Activated T-helper 1 cell treated with anti-CD3 and anti-CD28 coated beads, Interleukin-12 subunit alpha, Interleukin-12 subunit beta, Interleukin-2, Interleukin-4 antibody, amounts not matched to agents 30 ng/mL and 10 ng/mL and 1 ng/mL, durations not matched to agents 14 hours and 24 hours and 36 hours (primary cell): ENCODE results near the gene HOXC10. TPM values are rescaled to one million over a fixed set of nuclear protein-coding genes. Genes with fewer than 3 reads are reported as not detected.

Experiments
- DNase-seq: peaks from one replicate; pipeline ENCODE4 v3.0.0; 2021; ENCODE audit warnings: low spot score
- H3K27ac Mint-ChIP-seq: one replicate; pipeline ENCODE4 v1.8.0; 2021; ENCODE audit warnings: mild to moderate bottlenecking, mixed read lengths
- H3K27me3 Mint-ChIP-seq: one replicate; pipeline ENCODE4 v1.8.0; 2022; ENCODE audit warnings: mild to moderate bottlenecking, moderate library complexity, mixed read lengths; ENCODE audit not compliant: insufficient read depth
- H3K36me3 Mint-ChIP-seq: one replicate; pipeline ENCODE4 v1.8.0; 2021; ENCODE audit warnings: low read depth, mixed read lengths
- H3K4me1 Mint-ChIP-seq: one replicate; pipeline ENCODE4 v1.8.0; 2021; ENCODE audit warnings: low read depth, mixed read lengths
- H3K4me3 Mint-ChIP-seq: one replicate; pipeline ENCODE4 v1.8.0; 2021; ENCODE audit warnings: mild to moderate bottlenecking, moderate library complexity, mixed read lengths
- H3K9me3 Mint-ChIP-seq: one replicate; pipeline ENCODE4 v1.8.0; 2021; ENCODE audit warnings: mixed read lengths
- intact Hi-C: fragments of 100-400 bp; cut with micrococcal nuclease; formaldehyde crosslinking; loops from one replicate; pipeline ENCODE4 v1.15.1; 2024
- total RNA-seq: library from RNA; stranded (reverse); gene quantifications from 2 replicates; pipeline ENCODE4 v1.2.3, GENCODE V29; 2022

HOXC10 gene
- total RNA-seq, 1 donor from 2014 or later, result not detected

- intact Hi-C loops, result no loop called here
- no peak for DNase-seq
- H3K36me3 Mint-ChIP-seq, result no peaks in the 10 kb centered on the region
- peaks cover 22% of the 10 kb centered on the region for H3K4me1 Mint-ChIP-seq
- H3K9me3 Mint-ChIP-seq, result no peaks in the 10 kb centered on the region
- H3K27me3 Mint-ChIP-seq, result peaks cover 83% of the 10 kb centered on the region
- H3K4me3 Mint-ChIP-seq, result no peak overlapping the region
- no peak overlapping the region for H3K27ac Mint-ChIP-seq
Observed at GRCh38 chr12:54011665-54012532, 27.0 kb downstream of the HOXC10 start.

DNA sequence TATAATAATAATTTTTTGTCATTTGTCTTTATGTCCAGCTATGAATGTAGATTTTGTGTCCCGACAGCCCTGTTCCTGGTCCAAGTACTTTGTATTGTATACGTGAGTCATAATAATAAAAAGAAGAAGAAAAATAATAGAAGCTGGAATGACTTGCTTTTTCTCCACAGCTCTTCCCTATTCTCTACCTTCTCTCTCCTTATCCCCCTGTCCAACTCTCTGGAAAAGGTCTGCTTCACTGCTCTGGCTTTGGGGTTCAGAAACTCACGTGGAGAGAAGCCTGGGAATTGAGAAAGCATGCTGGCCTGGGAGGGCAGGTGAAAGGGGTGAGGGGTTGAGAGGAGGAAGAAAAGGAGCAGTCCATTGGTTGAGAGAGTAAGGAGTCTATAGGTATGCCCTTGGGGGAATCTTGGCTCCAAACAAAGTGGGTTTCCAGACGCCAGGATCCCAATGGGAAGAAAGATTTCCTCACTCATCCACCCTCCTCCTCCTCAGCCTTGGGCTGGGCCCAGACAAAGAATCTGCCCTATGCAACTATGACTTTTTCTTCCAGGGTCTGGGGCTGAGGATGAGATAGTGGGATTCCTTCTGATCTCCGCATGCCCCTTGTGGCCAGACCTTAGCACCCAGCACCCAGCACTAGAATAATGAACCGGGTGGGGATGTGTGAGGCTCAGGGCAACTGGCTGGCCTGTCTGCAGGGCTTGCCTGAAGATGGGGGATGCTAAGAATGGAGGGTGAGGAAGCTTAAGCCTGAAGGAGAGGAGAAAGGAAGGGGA, 27.9 kb downstream of the HOXC10 start:
- Mint-ChIP-seq H3K4me1 (peaks cover 30% of the 10 kb centered on the region), H3K9me3 (no peaks in the 10 kb centered on the region), H3K27ac (no peak overlapping the region), H3K27me3 (peaks cover 81% of the 10 kb centered on the region), H3K36me3 (no peaks in the 10 kb centered on the region), H3K4me3 (no peak overlapping the region)
- DNase-seq, result no peak
- intact Hi-C loops, result no loop called here

DNA sequence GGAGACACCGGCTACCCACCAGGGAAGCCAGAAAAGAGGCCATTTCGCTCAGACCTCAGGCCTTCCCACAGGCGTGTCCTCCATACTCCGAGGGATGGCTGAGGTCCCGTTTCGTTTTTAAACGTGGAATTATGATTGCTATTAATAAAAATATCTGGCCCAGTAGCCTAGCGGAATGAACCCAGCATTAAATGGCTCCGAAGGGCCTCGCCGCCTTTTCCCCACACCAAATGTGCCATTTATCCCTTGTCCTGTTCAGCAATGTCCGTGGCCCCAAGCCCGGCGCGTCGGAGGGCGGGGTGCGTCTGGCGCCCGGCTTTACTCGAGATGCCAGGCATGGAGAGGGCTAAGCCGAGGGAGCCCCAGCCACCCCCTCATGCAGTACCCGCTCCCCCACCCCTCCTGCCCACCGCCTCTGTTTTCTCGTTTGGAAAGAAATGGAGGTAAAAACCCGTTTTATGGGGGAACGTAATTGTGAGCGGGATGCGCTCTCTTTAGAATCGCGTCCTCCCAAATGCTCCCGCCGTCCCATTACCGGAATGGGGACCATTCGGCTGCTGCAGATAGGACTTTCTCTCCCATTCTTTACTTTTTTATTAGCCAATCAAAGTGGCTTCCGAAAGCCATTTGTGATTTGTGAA, 29.6 kb downstream of the HOXC10 start:
- Mint-ChIP-seq H3K27me3 (peaks cover 69% of the 10 kb centered on the region), H3K4me3 (no peak overlapping the region), H3K36me3 (no peaks in the 10 kb centered on the region), H3K4me1 (peaks cover 31% of the 10 kb centered on the region), H3K27ac (no peak overlapping the region), H3K9me3 (no peaks in the 10 kb centered on the region)
- DNase-seq, result no peak
- intact Hi-C loops, result no loop called here

GRCh38 chr12:54015018-54015931, 30.3 kb downstream of the HOXC10 start:
- H3K9me3 Mint-ChIP-seq, result no peaks in the 10 kb centered on the region
- intact Hi-C loops, result no loop called here

DNA sequence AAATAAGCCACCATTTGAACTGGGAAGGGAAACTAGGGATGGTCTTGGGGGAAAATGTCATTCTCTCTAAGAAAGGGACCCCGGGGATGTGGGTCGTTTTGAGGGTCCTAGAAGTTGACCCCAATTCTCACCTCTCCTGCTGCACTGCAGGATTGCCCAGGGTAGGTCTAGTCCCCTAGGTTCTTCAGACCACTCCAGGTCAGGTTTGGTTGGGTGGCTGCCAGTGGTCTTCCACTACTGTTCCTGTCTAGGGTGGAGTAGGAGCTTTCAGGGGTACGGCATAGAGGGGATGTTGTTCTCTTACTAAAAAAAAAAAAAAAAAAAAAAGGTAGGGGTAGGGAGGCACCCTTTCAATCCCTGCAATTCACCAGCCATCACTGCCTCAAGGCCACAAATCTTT, 31.1 kb downstream of the HOXC10 start:
- Mint-ChIP-seq H3K9me3 (no peaks in the 10 kb centered on the region), H3K36me3 (no peaks in the 10 kb centered on the region), H3K27me3 (peaks cover 71% of the 10 kb centered on the region), H3K4me1 (peaks cover 21% of the 10 kb centered on the region), H3K27ac (no peak overlapping the region), H3K4me3 (no peak overlapping the region)
- DNase-seq, result no peak
- intact Hi-C loops, result no loop called here

More at GRCh38 chr12:54015018-54015931, 30.3 kb downstream of the HOXC10 start:
- no peak for DNase-seq
- peak overlapping the region; percentile 58 for H3K27ac Mint-ChIP-seq
- H3K27me3 Mint-ChIP-seq, result peaks cover 70% of the 10 kb centered on the region
- no peak overlapping the region for H3K4me3 Mint-ChIP-seq
- H3K36me3 Mint-ChIP-seq, result no peaks in the 10 kb centered on the region
- H3K4me1 Mint-ChIP-seq, result peaks cover 25% of the 10 kb centered on the region

GRCh38 chr12:54016478-54016964, 31.6 kb downstream of the HOXC10 start:
- Mint-ChIP-seq H3K4me1 (peaks cover 20% of the 10 kb centered on the region), H3K36me3 (no peaks in the 10 kb centered on the region), H3K4me3 (no peak overlapping the region), H3K27me3 (peaks cover 71% of the 10 kb centered on the region), H3K9me3 (no peaks in the 10 kb centered on the region), H3K27ac (no peak overlapping the region)
- intact Hi-C loops, result no loop called here
- DNase-seq, result no peak

DNA sequence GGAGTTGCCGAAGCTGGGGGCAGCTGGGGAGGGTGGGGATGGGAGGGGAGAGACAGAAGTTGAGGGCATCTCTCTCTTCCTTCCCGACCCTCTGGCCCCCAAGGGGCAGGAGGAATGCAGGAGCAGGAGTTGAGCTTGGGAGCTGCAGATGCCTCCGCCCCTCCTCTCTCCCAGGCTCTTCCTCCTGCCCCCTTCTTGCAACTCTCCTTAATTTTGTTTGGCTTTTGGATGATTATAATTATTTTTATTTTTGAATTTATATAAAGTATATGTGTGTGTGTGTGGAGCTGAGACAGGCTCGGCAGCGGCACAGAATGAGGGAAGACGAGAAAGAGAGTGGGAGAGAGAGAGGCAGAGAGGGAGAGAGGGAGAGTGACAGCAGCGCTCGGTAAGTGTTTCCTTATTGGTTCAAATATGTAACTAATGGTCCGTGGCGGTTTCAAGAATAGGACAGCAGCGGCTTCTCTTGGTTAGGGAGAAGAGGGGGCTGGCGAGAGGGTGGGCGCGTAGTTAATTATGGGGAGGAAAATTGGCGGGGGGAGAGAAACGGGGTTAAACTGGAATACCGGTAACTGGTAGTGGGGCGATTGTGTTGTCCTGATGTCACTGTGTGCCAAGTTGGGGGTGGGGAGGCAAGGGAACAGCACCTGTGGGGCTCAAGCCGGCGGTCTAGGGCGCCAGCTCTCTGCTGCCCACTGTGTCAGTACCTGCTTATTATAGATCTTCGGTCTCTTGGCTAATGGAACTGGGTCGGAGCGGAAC, 32.3 kb downstream of the HOXC10 start:
- peaks cover 21% of the 10 kb centered on the region for H3K4me1 Mint-ChIP-seq
- no peaks in the 10 kb centered on the region for H3K36me3 Mint-ChIP-seq
- H3K9me3 Mint-ChIP-seq, result no peaks in the 10 kb centered on the region
- peaks cover 71% of the 10 kb centered on the region for H3K27me3 Mint-ChIP-seq
- peak overlapping the region; percentile 82 for H3K4me3 Mint-ChIP-seq
- peak overlapping the region; percentile 67 for H3K27ac Mint-ChIP-seq
- no peak for DNase-seq
- intact Hi-C loops, result loop anchor here (1.0 kb wide), 2 partner anchors 9 to 11 kb away; no protein-coding TSS in a partner anchor

- peak overlapping the region; percentile 82 for H3K4me3 Mint-ChIP-seq
- H3K27ac Mint-ChIP-seq, result peak overlapping the region; percentile 67
- no peaks in the 10 kb centered on the region for H3K36me3 Mint-ChIP-seq
- peak; percentile 62 for DNase-seq
- intact Hi-C loops, result loop anchor here (1.0 to 2.0 kb wide), 3 partner anchors 8 to 15 kb away; partner anchors contain the start of gene HOXC5
- no peaks in the 10 kb centered on the region for H3K9me3 Mint-ChIP-seq
- H3K27me3 Mint-ChIP-seq, result peaks cover 71% of the 10 kb centered on the region
- H3K4me1 Mint-ChIP-seq, result peaks cover 21% of the 10 kb centered on the region
Observed at GRCh38 chr12:54017878-54018467, 33.0 kb downstream of the HOXC10 start.

GRCh38 chr12:54018468-54018984, 33.6 kb downstream of the HOXC10 start:
- Mint-ChIP-seq H3K9me3 (no peaks in the 10 kb centered on the region), H3K4me1 (peaks cover 21% of the 10 kb centered on the region), H3K36me3 (no peaks in the 10 kb centered on the region), H3K4me3 (peak overlapping the region; percentile 82), H3K27me3 (peaks cover 71% of the 10 kb centered on the region), H3K27ac (no peak overlapping the region)
- DNase-seq, result no peak
- intact Hi-C loops, result loop anchor here (2.0 kb wide), 1 partner anchor 14 kb away; the partner anchor contains the start of gene HOXC5

DNA sequence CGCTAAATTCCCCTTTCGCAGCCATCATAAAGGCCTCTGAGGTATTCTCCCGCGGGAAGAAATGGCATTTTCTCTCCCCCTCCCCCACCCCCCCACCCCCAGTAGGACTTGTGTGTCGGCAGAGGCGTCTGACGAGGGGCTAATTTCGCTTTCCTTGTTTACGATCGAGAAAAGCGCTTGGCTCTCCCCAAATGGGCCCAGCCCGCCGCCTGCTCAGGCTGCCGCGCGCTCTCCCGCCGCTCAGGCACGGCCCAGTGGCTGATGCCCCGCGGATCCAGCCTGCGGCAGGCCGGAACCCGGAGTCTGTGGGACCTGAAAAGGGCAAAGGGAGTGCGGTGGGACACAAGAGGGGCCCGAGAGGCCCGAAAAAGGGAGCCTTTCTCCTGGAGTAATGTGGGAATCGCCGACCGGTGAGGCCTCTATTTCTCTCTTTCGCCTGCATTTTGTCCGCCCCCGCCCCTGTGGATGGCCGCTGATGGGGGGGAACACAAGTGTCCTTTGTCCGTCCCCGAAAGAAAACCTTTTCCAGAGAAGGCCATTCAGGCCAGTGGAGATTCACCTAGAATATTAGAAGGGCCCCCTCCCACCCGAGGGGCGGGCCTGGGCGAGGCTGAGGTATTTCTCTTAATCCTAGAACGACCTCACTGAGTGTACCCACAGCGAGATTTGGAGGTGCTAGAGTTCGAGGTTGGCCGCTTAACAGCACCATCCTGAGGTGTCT, 34.3 kb downstream of the HOXC10 start:
- intact Hi-C loops, result loop anchor here (2.0 kb wide), 1 partner anchor 14 kb away; the partner anchor contains the start of gene HOXC5
- H3K4me3 Mint-ChIP-seq, result no peak overlapping the region
- no peak for DNase-seq
- H3K9me3 Mint-ChIP-seq, result no peaks in the 10 kb centered on the region
- H3K27me3 Mint-ChIP-seq, result peaks cover 71% of the 10 kb centered on the region
- peaks cover 21% of the 10 kb centered on the region for H3K4me1 Mint-ChIP-seq
- H3K36me3 Mint-ChIP-seq, result no peaks in the 10 kb centered on the region
- H3K27ac Mint-ChIP-seq, result no peak overlapping the region
